Measurements from ENCODE around the gene LRP10.

Gene LRP10

GRCh38 chr14:22883173-22883976 lies 11.8 kb downstream of the LRP10 start, which contains the start of gene REM2:
Gene REM2 (plus strand): TSS chr14:22883222. CDS start chr14:22883288, 66 bp downstream.
- no peak within 1 kb of the TSS for H3K4me2 ChIP-seq (ENCODE audit: low read depth, low read length, poor library complexity, severe bottlenecking)
- H2AFZ ChIP-seq (ENCODE audit: low read depth, low read length, severe bottlenecking): no peak within 1 kb of the TSS

DNA sequence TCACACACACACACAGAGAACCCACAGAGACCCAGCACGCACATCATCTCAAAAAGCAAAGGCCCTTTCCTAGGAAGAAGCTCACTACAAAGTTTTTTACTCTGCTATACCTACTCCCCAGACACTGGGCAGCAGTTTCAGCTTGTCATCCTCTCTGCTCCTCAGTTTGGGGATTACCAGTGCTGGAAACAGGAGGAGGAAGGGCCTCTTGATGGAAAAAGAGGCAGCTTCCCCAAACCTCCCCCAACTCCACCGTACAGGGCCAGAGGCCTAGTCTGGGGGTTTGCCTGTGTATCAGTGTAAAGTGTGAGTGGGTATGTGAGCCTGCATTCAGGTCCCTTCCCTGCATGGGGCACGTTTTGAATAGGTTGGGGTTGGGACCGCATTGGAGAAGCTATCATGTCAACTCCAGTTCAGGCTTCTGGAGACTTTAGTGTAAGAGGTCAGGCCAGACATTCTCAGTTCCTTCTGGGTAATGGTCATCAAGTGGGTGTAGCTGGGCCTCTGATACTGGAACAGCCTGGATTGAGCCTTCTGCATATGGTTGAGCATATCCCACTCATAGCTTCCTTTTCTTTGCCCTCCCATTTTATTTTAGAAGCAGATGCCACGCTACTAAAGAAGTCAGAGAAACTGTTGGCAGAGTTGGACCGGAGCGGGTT lies 12.7 kb downstream of the LRP10 start:
- peaks cover 24% of the 10 kb centered on the region for H3F3A ChIP-seq (ENCODE audit: insufficient read depth)
- H2AFZ ChIP-seq (ENCODE audit: low read depth, low read length, severe bottlenecking): no peak overlapping the region
- H3K9me3 ChIP-seq (ENCODE audit: insufficient read depth, low read length): no peaks in the 10 kb centered on the region
- no peak overlapping the region for H3K4me2 ChIP-seq (ENCODE audit: low read depth, low read length, poor library complexity, severe bottlenecking)
- no peak overlapping the region for H3K9ac ChIP-seq (ENCODE audit: low read length)
- no peaks in the 10 kb centered on the region for H3K27me3 ChIP-seq (ENCODE audit: low read length)
- no peak overlapping the region for H3K27ac ChIP-seq (ENCODE audit: low read depth, low read length)
- no peaks in the 10 kb centered on the region for H3K36me3 ChIP-seq (ENCODE audit: low read length)
- no peaks in the 10 kb centered on the region for H3K9me2 ChIP-seq (replicated peaks; ENCODE audit: insufficient read depth, low read length)
- no peaks in the 10 kb centered on the region for H3K79me2 ChIP-seq (ENCODE audit: insufficient read depth, low read length)
- no peaks in the 10 kb centered on the region for H4K20me1 ChIP-seq (ENCODE audit: low read depth, low read length)
- no peak for TF ChIP-seq EZH2phosphoT487 (conservative IDR thresholded peaks at IDR 0.05; ENCODE audit: low read length)
- TF ChIP-seq, protein P1, sequence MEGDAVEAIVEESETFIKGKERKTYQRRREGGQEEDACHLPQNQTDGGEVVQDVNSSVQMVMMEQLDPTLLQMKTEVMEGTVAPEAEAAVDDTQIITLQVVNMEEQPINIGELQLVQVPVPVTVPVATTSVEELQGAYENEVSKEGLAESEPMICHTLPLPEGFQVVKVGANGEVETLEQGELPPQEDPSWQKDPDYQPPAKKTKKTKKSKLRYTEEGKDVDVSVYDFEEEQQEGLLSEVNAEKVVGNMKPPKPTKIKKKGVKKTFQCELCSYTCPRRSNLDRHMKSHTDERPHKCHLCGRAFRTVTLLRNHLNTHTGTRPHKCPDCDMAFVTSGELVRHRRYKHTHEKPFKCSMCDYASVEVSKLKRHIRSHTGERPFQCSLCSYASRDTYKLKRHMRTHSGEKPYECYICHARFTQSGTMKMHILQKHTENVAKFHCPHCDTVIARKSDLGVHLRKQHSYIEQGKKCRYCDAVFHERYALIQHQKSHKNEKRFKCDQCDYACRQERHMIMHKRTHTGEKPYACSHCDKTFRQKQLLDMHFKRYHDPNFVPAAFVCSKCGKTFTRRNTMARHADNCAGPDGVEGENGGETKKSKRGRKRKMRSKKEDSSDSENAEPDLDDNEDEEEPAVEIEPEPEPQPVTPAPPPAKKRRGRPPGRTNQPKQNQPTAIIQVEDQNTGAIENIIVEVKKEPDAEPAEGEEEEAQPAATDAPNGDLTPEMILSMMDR (IDR thresholded peaks at IDR 0.05; ENCODE audit: insufficient read depth, low read length, poor library complexity, severe bottlenecking): no peak
- H3K4me3 ChIP-seq (ENCODE audit: insufficient read depth, low read length, poor library complexity, severe bottlenecking): no peak overlapping the region

More at GRCh38 chr14:22883173-22883976, 11.8 kb downstream of the LRP10 start, which contains the start of gene REM2:
- Histone ChIP-seq H3K36me3 (ENCODE audit: low read length) (no peaks in the 10 kb centered on the region), H3K4me3 (ENCODE audit: insufficient read depth, low read length, poor library complexity, severe bottlenecking) (no peak within 1 kb of the TSS), H3K9me2 (replicated peaks; ENCODE audit: insufficient read depth, low read length) (no peaks in the 10 kb centered on the region), H3K79me2 (ENCODE audit: insufficient read depth, low read length) (no peaks in the 10 kb centered on the region), H3K9ac (ENCODE audit: low read length) (no peak within 1 kb of the TSS), H3K27me3 (ENCODE audit: low read length) (no peaks in the 10 kb centered on the region), H3K27ac (ENCODE audit: low read depth, low read length) (no peak within 1 kb of the TSS), H3F3A (ENCODE audit: insufficient read depth) (peaks cover 22% of the 10 kb centered on the region), H4K20me1 (ENCODE audit: low read depth, low read length) (no peaks in the 10 kb centered on the region), H3K9me3 (ENCODE audit: insufficient read depth, low read length) (no peaks in the 10 kb centered on the region)
- TF ChIP-seq, protein P1 (IDR thresholded peaks at IDR 0.05; ENCODE audit: insufficient read depth, low read length, poor library complexity, severe bottlenecking): no peak
- TF ChIP-seq EZH2phosphoT487 (conservative IDR thresholded peaks at IDR 0.05; ENCODE audit: low read length): no peak

DNA sequence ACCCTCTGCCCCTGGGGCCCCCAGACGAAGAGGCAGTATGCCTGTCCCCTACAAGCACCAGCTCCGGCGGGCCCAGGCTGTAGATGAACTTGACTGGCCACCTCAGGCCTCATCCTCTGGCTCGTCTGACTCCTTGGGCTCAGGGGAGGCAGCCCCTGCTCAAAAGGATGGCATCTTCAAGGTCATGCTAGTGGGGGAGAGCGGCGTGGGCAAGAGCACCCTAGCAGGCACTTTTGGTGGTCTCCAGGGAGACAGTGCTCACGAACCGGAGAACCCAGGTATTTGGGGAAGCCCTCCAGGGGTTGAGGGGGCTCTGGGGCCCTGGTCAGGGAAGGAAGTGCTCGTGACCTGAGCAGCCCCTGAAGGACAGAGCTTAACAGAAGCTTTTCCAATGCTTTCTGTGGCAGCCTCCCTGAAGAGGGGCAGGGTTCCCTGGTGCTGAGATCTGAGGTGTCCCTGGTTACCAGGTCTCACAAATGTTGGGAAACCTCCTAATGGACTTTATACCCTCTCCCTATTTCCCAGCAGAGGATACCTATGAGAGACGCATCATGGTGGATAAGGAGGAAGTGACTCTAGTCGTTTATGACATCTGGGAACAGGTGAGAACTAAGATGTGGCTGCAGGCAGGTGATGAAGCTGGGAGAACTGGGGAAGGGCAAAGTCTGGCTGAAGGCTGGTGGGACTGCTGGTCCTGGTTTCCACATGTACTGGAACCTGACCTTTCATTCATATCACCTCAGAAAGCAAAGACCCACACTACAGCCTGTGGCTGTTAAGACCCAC lies 13.4 kb downstream of the LRP10 start:
- Histone ChIP-seq H3K9me3 (ENCODE audit: insufficient read depth, low read length) (no peaks in the 10 kb centered on the region), H2AFZ (ENCODE audit: low read depth, low read length, severe bottlenecking) (no peak overlapping the region), H3K27ac (ENCODE audit: low read depth, low read length) (no peak overlapping the region), H3K9me2 (replicated peaks; ENCODE audit: insufficient read depth, low read length) (no peaks in the 10 kb centered on the region), H3K4me3 (ENCODE audit: insufficient read depth, low read length, poor library complexity, severe bottlenecking) (no peak overlapping the region), H3K27me3 (ENCODE audit: low read length) (no peaks in the 10 kb centered on the region), H3F3A (ENCODE audit: insufficient read depth) (peaks cover 24% of the 10 kb centered on the region), H3K9ac (ENCODE audit: low read length) (no peak overlapping the region), H3K79me2 (ENCODE audit: insufficient read depth, low read length) (no peaks in the 10 kb centered on the region), H3K4me2 (ENCODE audit: low read depth, low read length, poor library complexity, severe bottlenecking) (no peak overlapping the region), H3K36me3 (ENCODE audit: low read length) (no peaks in the 10 kb centered on the region), H4K20me1 (ENCODE audit: low read depth, low read length) (no peaks in the 10 kb centered on the region)
- TF ChIP-seq, protein P1 (IDR thresholded peaks at IDR 0.05; ENCODE audit: insufficient read depth, low read length, poor library complexity, severe bottlenecking): no peak
- TF ChIP-seq EZH2phosphoT487 (conservative IDR thresholded peaks at IDR 0.05; ENCODE audit: low read length): no peak
